Ovary (tissue), 3 donors: ENCODE results near the gene UBE2E1.

Experiments used
- CTCF ChIP-seq, 3 donors: fragments of 450-650 bp in 2 of 3; fragments of 200-600 bp in 1 of 3; IDR thresholded peaks; one replicate each; pipeline versions ENCODE4 v1.5.1 to v1.8.0; 2016 to 2022; ENCODE audit warnings: antibody characterized with exemption in 3 of 3, mild to moderate bottlenecking in 1 of 3
- POLR2A ChIP-seq: fragments of 450-650 bp; IDR thresholded peaks from one replicate; pipeline ENCODE4 v1.6.1; 2017; ENCODE audit warnings: antibody characterized with exemption, mild to moderate bottlenecking, moderate library complexity
- donor health status: DM: no; HTN: no; CAD: no.

GRCh38 chr3:23797491-23797890 lies 8.3 kb upstream of the UBE2E1 start:
- TF ChIP-seq POLR2A (no peak), CTCF (IDR thresholded peaks at IDR 0.05) (no peak)
